Ureter (tissue), 1 donor: ENCODE results near the gene RICTOR. TPM values are rescaled to one million over a fixed set of nuclear protein-coding genes. Genes with fewer than 3 reads are reported as not detected.

Experiments used
- DNase-seq: peaks from one replicate; pipeline ENCODE4 v3.0.0-alpha.2; 2020; ENCODE audit warnings: low spot score
- total RNA-seq: library from RNA; stranded (reverse); gene quantifications from one replicate; pipeline ENCODE4 v1.2.4, GENCODE V29; 2023
- donor health status: DM: yes; HTN: yes; CAD: no.

RICTOR gene, protein sequence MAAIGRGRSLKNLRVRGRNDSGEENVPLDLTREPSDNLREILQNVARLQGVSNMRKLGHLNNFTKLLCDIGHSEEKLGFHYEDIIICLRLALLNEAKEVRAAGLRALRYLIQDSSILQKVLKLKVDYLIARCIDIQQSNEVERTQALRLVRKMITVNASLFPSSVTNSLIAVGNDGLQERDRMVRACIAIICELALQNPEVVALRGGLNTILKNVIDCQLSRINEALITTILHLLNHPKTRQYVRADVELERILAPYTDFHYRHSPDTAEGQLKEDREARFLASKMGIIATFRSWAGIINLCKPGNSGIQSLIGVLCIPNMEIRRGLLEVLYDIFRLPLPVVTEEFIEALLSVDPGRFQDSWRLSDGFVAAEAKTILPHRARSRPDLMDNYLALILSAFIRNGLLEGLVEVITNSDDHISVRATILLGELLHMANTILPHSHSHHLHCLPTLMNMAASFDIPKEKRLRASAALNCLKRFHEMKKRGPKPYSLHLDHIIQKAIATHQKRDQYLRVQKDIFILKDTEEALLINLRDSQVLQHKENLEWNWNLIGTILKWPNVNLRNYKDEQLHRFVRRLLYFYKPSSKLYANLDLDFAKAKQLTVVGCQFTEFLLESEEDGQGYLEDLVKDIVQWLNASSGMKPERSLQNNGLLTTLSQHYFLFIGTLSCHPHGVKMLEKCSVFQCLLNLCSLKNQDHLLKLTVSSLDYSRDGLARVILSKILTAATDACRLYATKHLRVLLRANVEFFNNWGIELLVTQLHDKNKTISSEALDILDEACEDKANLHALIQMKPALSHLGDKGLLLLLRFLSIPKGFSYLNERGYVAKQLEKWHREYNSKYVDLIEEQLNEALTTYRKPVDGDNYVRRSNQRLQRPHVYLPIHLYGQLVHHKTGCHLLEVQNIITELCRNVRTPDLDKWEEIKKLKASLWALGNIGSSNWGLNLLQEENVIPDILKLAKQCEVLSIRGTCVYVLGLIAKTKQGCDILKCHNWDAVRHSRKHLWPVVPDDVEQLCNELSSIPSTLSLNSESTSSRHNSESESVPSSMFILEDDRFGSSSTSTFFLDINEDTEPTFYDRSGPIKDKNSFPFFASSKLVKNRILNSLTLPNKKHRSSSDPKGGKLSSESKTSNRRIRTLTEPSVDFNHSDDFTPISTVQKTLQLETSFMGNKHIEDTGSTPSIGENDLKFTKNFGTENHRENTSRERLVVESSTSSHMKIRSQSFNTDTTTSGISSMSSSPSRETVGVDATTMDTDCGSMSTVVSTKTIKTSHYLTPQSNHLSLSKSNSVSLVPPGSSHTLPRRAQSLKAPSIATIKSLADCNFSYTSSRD (N-terminal part only)
- 54.0 TPM for total RNA-seq

DNA sequence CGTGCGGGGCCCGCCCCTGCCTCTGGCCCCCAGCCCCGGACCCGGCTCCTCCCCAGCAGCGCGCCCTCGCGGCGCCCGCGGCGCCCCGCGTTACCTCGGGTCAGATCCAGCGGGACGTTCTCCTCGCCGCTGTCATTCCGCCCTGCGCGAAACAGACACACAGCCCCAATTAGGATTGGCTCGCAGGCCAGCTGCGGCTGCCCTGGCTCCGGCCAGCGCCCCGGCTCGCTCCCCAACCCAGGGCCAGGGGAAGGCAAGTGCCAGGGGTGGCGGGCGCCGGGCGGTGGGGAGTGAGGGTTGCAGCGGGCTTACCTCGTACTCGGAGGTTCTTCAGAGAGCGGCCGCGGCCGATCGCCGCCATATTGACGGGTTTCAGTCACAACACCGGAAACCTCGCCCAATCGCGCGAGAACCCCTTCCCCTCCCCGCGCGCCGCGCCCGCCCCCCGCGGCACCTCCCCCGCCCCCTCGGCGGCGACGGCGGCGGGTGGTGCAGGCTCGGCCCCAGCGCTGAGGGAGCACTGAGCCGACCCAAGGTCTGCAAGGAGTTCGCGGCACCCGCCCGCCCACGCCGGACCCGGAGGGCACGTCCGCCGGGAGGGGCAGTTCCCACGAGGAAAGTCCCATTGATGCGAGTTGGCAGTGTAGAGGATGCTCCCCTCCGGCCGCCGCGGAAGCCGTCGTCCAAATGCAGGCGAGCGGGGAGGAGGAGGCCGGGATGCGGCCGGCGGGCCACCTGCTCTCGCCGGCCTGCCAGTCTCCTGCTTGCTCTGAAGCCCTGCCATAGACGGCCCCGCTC is at the start of gene RICTOR:
Gene RICTOR (minus strand): TSS at position 383 of the 798 bp plus-strand sequence. CDS start 22 bp downstream, at position 361.
- peak; percentile 92 for DNase-seq

DNA sequence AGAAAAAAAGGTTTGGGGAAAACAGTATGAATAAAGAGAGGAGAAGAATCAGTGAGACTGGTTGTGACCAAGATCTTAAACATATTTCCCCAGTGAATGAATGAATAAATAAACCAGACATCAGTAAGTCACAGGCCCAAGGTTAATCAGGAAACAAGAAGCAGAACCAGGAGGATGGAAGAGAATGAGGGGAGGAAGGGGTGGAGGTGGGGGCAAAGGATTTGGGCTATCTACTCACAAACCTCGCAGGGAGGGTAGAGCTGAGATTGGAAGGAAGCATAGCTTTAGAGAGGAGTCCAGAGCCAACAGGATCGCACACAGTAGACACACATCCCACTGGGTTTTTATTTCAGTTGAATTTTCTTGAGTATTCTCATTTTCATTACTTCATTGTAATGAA is 47.7 kb upstream of the RICTOR start:
- DNase-seq = no peak

DNA sequence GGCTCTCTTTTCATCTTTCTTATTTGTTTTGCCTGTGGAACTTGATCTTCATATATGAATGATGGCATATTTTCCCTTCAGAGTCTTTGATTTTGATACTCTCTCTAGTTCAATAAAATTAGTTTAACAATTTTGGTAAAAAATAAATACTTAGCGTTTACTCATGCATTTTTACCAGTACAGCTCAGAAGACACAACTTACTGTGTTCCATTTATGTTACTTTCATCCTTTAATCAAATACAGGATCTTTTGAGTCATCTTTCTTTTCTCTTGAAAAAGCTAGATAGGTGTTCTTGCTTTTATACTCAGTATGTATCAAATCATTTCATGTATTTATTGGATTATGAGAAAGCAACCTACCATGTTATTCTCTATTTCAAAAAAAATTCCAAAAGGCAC is 47.1 kb upstream of the RICTOR start:
- DNase-seq = no peak

DNA sequence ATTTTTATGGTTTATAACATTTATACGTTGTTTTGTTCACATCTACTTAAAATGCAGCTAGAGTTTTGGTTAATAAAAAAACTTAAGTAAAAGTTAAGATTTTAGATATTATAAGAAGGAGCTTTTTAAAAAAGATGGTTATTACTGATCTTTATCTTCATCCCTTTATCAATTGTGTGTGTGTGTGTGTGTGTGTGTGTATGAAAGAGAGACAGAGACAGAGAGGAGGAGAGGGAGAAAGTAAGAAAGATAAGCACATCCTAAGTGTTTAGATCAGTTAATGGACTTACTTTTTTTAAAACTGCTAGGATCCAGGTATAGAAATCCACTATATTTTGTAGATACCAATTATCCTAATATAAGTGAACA is 45.8 kb upstream of the RICTOR start:
- DNase-seq = no peak

DNA sequence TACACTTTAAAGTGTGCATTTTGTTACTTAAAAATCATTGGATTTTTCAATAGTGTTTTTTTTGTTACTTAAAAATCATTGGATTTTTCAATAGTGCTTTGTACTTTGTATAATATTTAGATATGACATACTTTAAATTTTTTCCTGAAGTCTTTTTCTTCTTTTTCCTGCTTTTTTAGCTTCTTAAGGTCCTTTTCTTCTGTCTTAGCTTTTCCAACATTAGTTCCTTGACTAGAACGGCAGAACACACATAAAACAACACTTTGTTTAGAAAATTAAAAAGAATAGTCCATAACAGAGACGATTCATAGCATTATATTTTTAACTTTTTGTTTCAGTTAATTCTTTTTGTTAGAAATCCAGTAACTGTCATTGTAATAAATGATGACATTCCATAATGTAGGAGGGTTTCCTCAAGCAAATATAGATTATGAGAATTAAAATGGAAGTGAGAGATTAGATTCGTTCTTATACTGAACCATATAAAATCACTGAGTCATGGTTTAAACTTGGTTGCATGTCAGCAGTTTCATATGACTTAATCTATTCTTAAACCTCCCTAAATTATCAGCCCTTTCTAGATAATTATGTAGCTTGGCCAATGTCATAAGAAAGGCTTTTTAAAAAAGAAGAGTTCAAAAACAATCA is 45.3 kb upstream of the RICTOR start:
- no peak for DNase-seq

DNA sequence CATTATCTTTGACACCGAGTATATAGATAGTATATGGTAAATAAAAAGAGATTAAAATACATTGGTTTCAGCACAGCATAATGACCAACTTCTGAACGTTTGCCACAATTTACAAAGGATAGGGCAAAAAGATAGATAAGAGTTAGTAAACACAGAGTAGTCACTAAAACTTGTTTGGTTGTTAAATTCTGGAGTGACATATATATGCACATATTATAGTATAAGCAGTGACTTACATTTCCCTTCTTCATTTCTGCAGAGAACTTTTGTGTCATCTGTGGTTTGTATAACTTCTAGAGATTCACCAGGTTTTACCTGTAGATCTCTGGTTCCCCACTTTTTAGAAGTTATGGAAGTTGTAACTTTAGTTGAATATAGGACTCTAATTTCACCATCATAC is 44.4 kb upstream of the RICTOR start:
- DNase-seq = no peak

DNA sequence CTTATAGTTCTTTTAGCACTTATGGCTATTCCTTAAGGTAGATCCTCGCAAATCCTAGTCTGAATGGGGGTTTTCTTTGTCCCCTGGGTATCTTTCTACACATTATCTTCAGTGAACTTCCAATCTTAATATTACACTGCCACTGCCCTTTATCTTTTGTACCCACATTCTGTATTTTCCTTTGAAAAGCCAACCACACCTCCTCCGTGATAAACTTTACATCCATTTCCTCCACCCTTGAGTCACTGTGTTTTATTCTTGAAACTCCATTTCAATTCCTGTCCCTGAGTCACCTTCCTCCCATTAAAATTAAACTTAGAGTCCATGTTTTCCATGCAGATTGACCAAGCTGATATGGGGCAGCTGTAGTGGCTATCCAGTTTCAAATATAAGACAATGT is 43.2 kb upstream of the RICTOR start:
- no peak for DNase-seq

DNA sequence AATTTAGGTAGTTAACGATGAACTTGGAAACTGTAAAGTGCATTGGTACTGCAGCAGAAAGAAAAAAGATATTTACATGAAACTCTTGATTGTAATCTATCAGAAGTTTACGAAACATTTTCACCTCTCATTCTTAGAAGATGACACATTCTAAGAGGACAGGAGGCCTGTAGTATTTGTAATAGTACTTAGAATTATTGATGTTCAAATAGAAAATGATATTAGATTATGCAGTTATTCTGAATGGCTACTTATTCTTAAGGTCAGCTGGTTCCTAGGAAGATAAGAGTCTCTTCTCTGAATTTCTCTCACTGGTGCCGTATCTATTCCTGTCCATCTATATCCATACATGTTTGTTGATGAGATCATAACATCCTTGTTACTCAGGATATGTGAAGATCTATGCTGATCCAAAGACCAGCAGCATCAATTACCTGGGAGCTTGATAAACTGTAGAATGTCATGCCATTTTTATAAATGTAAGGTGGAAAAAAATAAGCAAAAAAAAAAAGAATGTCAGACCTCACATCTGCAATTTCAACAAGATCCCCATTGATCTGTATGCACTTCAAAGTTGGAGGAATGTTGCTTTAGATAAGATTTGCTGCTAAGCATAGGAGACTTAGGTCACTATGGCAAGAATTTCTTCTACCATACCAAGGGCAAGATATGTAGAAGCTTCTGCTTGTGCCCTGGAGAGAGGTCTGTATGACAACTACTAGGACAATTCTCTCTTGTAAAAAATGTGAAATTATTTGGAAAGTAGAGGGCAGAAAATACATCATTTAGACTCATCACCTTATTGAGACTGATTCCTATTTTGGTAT is 42.4 kb upstream of the RICTOR start:
- DNase-seq = no peak

DNA sequence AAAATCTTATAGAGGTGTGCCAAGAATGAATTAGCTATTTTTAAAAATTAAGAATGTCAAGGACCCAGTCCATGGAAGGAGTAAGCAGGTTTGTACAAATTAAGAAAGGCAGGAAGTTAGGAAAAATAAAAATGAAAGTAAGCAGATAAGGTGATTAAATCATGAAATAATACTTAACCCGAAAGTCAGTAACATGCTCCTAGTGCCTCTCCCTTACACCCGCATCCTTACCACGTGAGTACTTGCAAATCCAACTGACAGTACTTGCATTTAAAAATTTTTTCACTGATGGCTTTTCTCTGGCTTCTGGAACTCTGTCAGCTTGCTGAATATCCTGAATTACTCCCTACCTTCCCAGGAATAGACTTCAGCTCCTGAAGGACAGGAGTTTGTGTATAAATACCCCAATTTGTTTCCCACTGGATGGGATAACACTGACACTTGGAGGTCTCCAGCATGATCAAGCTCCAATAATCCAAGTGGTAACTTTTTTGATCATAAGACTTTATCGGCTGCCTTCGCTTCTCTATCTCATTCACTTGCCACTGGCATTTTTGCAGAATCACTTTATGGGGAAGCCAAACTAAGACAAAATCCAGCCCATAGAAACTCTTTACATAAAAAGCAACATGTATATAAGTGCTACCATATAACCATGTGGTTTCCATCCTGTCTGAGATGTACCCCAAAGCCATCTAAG is 41.6 kb upstream of the RICTOR start:
- DNase-seq = no peak

DNA sequence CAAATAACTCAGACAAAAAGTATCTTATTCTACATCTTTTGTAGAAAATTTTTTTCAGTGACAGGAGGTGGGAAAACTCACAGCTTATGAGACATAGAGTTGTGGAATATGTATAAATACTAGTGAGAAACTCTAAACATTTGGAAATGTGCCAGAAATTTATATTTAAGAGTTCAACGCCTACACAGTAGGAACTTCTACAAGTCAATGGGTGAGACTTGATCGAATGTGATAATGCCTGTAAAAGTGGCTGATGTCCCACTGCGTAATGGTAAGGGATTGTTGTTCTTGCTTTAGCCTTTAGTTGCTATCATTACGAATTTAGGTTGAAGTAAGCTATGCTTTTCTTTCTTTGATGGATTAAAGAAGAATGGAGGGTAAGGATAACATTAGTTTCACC is 40.0 kb upstream of the RICTOR start:
- DNase-seq = no peak

DNA sequence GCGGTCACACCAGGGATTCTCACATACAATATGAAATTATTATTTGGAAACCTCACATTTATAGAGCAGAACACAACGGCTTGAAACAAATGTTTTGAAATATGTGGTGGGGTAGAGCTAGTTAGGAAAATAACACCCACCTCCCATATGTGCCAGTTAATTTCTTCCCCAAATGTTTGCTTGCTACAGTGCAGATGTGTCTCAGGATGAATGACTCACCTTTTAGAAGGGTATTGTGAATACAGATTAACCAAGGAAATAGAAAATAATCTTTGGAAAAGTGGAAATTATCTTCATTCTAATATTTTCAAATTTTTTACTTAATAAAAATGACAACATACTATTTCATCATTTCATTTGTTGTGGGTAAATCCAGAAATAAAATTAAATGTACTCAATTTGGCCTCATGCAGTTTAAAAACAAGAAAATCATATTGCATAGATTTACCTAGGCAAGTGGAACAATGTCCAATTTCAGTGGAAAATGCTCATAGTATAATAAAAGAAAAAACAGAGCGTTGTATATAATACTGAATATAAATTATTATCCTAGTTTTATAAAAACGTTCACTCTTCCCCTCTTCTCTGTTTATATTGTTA is 39.3 kb upstream of the RICTOR start:
- no peak for DNase-seq

DNA sequence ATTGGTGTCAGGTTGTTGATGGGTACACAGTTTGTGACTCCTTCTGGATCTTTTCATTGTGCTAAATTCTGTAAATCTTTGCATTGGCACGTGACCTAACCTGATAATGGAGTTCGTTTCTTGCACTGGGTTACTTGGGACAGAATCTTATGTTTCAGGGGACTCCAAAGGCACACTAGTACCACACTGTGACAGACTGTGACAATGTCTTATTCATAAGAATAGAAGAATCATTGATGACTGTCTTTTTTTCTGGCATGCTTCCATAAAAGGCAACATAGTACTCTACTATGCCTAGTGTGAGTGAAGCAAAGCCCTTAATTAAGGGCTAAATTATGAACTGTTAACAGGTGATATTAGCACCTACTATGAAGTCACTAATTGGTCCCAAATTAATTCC is 35.4 kb upstream of the RICTOR start:
- no peak for DNase-seq

DNA sequence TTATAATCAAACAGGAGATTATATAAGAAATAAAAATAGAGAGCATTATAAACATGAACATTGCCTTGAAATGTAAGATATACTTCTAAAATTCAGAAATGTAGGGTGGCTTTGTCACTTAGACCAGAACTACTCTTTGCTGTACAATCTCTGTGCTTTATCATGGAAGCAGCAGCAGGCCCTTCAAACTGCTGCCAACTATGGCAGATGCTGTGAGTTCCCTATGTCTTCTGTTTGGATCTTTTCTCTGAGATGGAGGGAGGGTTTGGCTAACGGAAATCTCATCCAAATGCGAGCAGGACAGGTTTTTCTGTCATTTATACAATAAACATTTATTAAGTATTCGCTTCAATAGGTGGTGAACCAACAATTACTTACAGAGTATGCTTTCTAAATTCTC is 34.8 kb upstream of the RICTOR start:
- no peak for DNase-seq

DNA sequence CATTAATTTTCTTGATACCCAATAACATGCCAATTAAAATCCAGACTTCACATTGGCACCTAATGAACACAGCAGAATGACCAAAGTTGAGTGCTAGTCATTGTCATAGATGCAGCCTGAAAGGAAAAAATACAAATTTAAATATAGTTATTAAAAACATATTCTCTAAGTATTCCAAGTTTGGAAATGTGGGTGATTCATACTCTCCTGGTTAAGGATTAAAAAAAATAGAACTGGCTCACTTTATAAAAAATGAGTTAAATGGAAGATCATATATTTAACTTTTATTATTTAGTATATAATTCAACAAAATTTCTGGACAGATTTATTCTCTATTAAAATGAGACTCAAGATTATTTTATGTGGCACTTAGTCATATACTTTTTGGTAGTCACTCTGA is 33.2 kb upstream of the RICTOR start:
- DNase-seq = no peak

DNA sequence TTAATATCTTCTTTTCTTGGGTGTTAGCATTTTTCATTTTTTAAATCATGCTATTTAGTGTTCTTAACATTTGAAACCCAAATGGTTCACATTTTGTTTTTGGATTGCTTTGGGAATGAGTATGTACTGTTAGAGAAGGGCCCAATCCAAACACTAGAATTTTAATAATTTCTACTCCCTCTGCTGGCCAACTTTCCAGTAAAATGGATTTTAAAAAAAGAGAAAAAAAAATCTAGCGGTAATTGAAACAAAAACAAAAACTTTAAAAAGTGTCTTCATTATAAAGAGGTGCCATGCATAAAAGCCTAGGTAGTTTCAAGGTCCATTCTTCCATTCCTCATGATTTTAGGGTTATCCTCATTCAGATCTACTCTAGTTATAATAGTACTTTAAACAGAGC is 32.1 kb upstream of the RICTOR start:
- DNase-seq = no peak

DNA sequence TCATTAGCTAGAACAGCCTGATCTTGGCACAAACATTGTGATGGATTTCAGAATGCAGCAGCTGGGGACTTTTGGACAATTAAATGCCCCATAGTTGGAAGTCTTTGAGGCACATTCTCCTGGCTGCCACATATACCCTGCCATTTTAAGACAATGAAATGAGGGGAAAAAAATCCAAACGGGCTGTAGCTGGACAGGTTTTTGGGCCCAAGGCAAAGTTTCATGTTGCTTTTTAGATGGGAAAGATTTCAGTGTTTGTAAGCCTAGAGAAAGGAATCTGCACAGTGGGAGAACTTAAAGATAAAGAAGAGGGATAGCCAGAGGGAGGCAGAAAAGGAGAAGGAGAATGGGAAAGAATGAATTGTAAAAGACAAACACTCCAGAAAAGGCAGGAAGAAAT is 30.0 kb upstream of the RICTOR start:
- DNase-seq = no peak

DNA sequence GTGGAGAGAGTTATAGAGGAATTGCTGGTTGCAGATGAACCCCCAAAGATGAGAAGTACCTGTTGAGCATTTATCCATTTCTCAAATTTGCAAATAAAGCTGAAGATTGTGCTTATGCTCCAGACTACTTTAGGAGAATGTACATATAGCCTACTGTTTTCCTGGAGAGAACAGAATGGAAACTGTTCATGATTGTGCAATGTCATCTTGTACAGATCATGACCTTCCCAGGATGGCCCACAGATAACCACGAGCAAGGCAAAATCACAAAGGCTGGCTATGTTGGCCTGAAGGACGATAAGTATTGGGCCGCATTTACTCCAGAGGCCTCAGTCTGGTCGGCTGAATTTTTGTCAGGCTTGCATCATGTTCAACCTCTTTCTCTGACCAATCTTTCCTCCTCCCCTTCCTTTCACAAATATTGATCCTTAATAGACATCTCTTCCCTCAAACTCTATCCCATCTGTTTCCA is 28.5 kb upstream of the RICTOR start:
- no peak for DNase-seq

DNA sequence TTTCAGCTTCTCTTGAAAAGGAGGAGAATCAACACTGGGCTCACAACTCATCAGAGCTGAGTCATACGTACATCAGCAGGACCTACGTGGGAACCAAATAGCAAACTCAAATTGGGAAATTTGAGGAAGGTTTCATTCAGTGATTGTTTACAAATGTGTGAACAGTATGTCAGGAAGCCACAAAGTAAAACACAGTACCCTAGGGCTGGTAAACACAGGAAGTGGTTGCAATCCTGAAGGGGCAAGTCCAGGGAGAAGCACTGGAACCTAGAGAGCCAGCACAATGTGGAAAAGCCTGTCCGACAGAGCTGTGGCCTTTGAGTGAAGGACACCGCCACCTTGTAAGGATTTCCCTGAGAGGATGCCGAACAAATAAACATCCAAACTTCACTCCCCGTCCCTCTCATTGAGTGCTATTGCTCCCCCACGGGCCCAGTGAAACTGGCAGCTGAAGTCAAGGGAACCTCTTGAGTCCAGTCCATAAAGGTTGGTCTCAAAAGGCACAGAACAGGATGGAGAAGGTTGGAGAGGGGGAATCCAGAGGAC is 26.7 kb upstream of the RICTOR start:
- DNase-seq = peak; percentile 48
